ENCODE measurements around the gene SHB.

DNA sequence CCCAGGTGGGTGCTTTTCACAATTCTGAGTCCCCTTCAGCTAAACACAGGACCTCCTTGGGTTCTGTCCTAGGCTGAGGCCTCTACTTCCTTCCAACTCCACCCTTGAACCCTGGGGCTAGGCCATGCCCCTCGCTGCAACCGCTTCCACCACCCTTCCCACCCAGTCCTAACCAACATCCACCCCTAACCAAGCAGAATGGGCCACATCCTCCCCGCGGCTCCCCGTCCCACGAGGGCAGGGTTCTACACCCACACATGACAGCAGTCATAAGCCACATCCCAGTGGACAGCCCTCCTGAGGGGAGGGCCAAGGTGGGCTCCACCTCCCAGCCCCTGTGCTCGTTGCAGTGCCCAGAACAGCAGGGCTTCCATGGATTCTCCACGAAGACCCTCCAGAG, 65.8 kb downstream of the SHB start:
- TF ChIP-seq, protein P1, sequence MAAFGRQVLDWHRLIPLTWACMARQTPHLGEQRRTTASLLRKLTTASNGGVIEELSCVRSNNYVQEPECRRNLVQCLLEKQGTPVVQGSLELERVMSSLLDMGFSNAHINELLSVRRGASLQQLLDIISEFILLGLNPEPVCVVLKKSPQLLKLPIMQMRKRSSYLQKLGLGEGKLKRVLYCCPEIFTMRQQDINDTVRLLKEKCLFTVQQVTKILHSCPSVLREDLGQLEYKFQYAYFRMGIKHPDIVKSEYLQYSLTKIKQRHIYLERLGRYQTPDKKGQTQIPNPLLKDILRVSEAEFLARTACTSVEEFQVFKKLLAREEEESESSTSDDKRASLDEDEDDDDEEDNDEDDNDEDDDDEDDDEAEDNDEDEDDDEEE (CRISPR knock-in tag; IDR thresholded peaks at IDR 0.05) = no peak
- TF ChIP-seq, protein P2, sequence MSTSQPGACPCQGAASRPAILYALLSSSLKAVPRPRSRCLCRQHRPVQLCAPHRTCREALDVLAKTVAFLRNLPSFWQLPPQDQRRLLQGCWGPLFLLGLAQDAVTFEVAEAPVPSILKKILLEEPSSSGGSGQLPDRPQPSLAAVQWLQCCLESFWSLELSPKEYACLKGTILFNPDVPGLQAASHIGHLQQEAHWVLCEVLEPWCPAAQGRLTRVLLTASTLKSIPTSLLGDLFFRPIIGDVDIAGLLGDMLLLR (CRISPR knock-in tag; IDR thresholded peaks at IDR 0.05) = no peak
- TF ChIP-seq RFXAP (CRISPR knock-in tag; IDR thresholded peaks at IDR 0.05; ENCODE audit: borderline replicate concordance) (no peak), SMARCE1 (IDR thresholded peaks at IDR 0.05; ENCODE audit: borderline replicate concordance) (no peak), CAMTA2 (CRISPR knock-in tag; IDR thresholded peaks at IDR 0.05; ENCODE audit: borderline replicate concordance) (no peak), MAZ (IDR thresholded peaks at IDR 0.05; ENCODE audit: borderline replicate concordance, low read depth, low read length) (no peak), MAZ (CRISPR knock-in tag; IDR thresholded peaks at IDR 0.05; ENCODE audit: low read depth) (no peak), ZNF282 (IDR thresholded peaks at IDR 0.05; ENCODE audit: partially characterized antibody) (no peak), CREM (IDR thresholded peaks at IDR 0.05) (no peak), CREM (CRISPR knock-in tag; IDR thresholded peaks at IDR 0.05) (no peak), ZC3H4 (CRISPR knock-in tag; IDR thresholded peaks at IDR 0.05; ENCODE audit: borderline replicate concordance) (no peak), MEIS1 (CRISPR knock-in tag; IDR thresholded peaks at IDR 0.05; ENCODE audit: borderline replicate concordance) (no peak)
- TF ChIP-seq, protein P3, sequence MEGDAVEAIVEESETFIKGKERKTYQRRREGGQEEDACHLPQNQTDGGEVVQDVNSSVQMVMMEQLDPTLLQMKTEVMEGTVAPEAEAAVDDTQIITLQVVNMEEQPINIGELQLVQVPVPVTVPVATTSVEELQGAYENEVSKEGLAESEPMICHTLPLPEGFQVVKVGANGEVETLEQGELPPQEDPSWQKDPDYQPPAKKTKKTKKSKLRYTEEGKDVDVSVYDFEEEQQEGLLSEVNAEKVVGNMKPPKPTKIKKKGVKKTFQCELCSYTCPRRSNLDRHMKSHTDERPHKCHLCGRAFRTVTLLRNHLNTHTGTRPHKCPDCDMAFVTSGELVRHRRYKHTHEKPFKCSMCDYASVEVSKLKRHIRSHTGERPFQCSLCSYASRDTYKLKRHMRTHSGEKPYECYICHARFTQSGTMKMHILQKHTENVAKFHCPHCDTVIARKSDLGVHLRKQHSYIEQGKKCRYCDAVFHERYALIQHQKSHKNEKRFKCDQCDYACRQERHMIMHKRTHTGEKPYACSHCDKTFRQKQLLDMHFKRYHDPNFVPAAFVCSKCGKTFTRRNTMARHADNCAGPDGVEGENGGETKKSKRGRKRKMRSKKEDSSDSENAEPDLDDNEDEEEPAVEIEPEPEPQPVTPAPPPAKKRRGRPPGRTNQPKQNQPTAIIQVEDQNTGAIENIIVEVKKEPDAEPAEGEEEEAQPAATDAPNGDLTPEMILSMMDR (CRISPR knock-in tag; IDR thresholded peaks at IDR 0.05) = no peak
- TF ChIP-seq, protein P4, sequence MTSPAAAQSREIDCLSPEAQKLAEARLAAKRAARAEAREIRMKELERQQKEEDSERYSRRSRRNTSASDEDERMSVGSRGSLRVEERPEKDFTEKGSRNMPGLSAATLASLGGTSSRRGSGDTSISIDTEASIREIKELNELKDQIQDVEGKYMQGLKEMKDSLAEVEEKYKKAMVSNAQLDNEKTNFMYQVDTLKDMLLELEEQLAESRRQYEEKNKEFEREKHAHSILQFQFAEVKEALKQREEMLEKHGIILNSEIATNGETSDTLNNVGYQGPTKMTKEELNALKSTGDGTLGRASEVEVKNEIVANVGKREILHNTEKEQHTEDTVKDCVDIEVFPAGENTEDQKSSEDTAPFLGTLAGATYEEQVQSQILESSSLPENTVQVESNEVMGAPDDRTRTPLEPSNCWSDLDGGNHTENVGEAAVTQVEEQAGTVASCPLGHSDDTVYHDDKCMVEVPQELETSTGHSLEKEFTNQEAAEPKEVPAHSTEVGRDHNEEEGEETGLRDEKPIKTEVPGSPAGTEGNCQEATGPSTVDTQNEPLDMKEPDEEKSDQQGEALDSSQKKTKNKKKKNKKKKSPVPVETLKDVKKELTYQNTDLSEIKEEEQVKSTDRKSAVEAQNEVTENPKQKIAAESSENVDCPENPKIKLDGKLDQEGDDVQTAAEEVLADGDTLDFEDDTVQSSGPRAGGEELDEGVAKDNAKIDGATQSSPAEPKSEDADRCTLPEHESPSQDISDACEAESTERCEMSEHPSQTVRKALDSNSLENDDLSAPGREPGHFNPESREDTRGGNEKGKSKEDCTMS (CRISPR knock-in tag; conservative IDR thresholded peaks at IDR 0.05) = no peak
- TF ChIP-seq, protein P5, sequence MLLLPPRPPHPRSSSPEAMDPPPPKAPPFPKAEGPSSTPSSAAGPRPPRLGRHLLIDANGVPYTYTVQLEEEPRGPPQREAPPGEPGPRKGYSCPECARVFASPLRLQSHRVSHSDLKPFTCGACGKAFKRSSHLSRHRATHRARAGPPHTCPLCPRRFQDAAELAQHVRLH (CRISPR knock-in tag; IDR thresholded peaks at IDR 0.05; ENCODE audit: borderline replicate concordance, low read depth) = no peak
- TF ChIP-seq, protein P6, sequence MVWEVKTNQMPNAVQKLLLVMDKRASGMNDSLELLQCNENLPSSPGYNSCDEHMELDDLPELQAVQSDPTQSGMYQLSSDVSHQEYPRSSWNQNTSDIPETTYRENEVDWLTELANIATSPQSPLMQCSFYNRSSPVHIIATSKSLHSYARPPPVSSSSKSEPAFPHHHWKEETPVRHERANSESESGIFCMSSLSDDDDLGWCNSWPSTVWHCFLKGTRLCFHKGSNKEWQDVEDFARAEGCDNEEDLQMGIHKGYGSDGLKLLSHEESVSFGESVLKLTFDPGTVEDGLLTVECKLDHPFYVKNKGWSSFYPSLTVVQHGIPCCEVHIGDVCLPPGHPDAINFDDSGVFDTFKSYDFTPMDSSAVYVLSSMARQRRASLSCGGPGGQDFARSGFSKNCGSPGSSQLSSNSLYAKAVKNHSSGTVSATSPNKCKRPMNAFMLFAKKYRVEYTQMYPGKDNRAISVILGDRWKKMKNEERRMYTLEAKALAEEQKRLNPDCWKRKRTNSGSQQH (CRISPR knock-in tag; IDR thresholded peaks at IDR 0.05; ENCODE audit: low read depth) = no peak

Measured in HepG2 (cell line).